Renal cortical epithelial cell (primary cell): Measurements from ENCODE around the gene ZNF468. TPM values are rescaled to one million over a fixed set of nuclear protein-coding genes. Genes with fewer than 3 reads are reported as not detected.
A peak's percentile ranks its signal among the peaks of the same experiment; 100 is the strongest.
"Not testable (repeated sequence)": the region's sequence is repeated elsewhere in the genome, so short reads cannot be mapped to it uniquely, and the experiment has no call there.

ENCODE experiments used
- DNase-seq: peaks from one replicate; pipeline ENCODE4 v3.0.0-alpha.2; 2011; ENCODE audit warnings: low read depth
- total RNA-seq: library from RNA; depleted of rRNA; stranded (reverse); fragments of >200 nt; gene quantifications from 2 replicates; pipeline ENCODE4 v1.2.3, GENCODE V29; 2014

The ZNF468 gene
- total RNA-seq, 1 donor from 2014 or later = 61.2 TPM

DNA sequence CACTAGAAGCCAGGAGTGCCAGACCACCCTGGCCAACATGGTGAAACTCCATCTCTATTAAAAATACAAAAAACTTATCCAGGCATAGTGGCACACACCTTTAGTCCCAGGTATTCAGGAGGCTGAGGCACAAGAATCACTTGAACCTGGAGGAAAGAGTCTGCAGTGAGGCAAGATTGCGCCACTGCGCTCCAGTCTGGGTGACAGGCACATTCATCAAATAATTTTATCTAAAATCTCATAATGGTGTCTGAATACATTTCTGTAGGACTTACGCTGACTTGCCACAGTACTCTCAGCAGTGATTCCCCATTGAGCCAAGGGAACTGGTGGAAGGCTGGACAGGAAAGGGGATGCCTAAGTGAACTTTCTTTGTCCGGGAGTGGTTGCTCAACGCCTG lies 31.7 kb downstream of the ZNF468 start:
- no peak for DNase-seq

DNA sequence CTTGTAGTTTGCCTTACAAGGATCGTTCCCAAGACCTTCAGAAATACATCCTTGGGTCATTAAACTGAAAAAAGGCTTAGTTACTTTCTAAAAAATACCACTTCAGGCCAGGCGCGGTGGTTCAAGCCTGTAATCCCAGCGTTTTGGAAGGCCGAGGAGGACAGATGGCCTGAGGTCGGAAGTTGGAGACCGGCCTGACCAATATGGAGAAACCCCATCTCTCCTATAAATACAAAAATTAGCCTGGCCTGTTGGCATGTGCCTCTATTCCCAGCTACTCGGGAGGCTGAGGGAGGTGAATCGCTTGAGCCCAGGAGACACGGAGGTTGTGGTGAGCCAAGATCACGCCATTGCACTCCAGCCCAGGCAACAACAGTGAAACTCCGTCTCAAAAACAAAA lies 33.7 kb downstream of the ZNF468 start:
- no peak for DNase-seq

DNA sequence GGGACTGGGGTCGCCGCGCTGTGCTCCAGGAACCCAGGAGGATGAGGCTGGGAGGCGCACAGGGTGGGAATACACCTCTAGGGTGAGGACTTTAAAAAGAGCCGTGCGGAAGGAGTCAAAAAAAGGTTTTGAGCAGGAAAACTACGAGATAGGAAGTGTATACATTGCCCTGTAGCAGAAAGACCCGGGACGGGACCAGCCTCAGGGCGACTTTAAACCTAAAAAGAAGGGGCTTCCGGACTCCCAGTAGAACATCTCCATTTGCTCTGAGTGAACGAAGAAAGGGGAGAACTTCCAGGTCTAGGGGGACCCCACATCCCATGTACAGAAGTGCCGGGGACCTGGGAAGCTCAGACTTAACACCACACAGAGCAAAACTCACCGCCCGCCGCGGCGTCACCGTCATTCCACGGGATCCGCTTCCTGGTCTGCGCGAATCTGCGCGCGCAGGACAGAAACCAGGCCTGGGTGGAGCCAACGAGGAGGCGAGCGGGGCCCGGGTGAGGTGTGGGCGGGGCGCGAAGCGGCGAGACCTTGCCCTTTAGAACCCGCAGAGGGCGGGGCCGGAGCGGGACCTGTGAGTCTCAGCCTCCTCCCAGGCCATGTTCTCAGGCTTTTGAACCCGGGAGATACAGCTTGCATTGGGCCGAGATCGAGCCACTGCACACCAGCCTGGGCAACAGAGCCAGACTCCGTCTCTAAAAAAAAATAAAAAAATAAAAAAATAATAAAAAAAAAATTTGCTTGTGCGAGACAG lies 36.0 kb downstream of the ZNF468 start, which contains the start of gene ZNF28:
Gene ZNF28 (minus strand): TSS at position 430 of the 757 bp plus-strand sequence. CDS start 3,675 bp downstream, outside the sequence.
- DNase-seq = peak; percentile 10

DNA sequence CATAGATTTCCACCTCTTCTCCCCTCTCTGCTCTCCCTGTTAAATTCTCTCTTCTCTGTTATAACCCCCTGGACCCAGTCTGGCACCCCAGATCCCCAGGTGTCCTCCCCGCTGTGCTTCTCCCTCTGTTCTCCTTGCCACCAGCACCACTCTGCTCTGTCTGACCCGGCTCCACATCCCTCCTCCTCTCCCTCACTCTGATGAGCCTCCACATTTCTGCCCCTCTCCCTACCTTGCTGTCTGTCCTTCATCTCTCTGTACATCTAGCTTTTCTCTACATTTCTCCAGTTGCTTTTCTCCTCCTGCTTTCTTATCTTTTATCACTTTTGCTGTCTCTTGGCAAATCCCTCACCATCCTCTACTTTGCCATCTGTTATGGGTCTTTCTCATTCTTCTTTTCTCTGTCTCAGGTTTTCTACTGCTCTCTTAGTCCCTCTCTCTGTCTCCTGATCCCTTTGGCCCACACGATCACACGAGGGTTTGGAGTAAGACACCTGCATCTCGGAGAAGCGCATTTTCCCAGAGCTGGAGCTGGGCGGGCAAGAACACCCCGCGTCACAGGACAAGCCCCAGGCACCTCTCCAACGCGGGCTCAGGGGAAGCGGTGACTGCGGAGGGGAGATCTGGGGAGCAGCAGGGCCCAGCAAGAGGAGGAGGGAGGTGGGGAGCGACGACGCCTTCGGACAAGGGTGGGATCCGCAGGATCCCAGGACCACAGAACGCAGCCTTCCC lies 36.8 kb downstream of the ZNF468 start:
- not testable (repeated sequence) for DNase-seq

DNA sequence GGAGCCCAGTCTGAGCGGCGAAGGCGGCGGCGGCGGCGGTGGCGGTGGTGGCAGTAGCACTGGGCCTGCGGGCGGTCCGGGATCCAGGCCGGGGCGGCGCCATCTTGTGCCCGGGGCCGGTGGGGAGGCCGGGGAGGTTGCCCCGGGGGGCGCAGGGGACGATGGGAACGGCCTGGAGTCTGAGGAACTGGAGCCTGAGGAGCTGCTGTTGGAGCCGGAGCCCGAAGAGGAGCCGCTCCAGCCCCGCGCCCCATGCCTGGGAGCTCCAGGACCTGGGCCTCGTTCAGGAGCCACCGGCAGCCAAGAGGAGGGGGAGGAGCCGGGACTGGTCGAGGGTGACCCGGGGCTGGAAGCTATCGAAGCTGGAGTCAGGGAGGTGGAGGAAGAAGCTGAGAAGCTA lies 47.6 kb downstream of the ZNF468 start:
- DNase-seq = no peak

DNA sequence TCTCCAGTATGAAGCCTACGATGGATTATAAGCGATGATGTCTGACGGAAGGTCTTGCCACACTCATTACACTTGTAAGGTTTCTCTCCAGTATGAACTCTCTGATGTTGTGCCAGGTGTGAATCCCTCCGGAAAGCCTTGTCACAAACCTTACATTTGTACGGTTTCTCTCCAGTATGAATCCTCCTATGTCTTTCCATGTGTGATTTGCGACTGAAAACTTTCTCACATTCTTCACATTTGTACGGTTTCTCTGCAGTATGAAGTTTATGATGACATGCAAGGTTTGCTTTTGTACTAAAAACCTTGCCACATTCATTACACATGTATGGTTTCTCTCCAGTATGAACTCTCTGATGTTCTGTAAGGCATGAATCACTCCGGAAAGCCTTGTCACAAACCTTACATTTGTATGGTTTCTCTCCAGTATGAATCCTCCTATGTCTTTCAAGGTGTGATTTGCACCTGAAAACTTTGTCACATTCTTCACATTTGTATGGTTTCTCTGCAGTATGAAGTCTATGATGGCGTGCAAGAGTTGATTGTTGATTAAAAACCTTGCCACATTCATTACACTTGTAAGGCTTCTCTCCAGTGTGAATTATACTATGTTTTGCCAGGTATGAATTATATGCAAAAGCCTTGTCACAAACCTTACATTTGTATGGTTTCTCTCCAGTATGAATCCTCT lies 57.3 kb downstream of the ZNF468 start:
- DNase-seq = not testable (repeated sequence)

DNA sequence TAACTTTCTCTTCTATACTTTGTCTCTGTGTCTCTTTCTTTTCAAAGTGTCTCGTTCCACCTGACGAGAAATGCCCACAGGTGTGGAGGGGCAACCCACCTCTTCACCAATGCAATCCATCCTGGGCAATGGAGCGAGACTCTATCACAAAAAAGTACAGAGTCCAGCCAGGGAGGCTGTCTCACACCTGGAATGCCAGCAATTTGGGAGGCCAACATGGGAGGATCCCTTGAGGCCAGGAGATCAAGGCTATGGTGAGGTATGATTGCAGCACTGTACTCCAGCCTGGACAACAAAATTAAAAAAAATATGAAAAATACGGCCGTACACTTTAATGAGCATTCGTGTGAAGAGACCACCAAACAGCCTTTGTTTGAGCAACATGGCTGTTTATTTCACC lies 68.0 kb downstream of the ZNF468 start:
- DNase-seq = no peak

Other genes with a start within 250 kb of the ZNF468 start
- gene ZNF83, start 219.3 kb downstream of the ZNF468 start, total RNA-seq = 68.8 and 165 TPM in 2 replicates
- 27.4 and 77.3 TPM in 2 replicates for gene ZNF611, start 122.6 kb downstream of the ZNF468 start, total RNA-seq
- gene ZNF600, start 70.8 kb downstream of the ZNF468 start, total RNA-seq = 10.2 and 10.8 TPM in 2 replicates
- 36.5 and 57.1 TPM in 2 replicates for gene ZNF28, start 36.0 kb downstream of the ZNF468 start, total RNA-seq
- 38.1 and 40.3 TPM in 2 replicates for gene ZNF320, start 40.0 kb upstream of the ZNF468 start, total RNA-seq
- 24.7 and 80.5 TPM in 2 replicates for gene ZNF888, start 65.8 kb upstream of the ZNF468 start, total RNA-seq
- gene ZNF816, start 105.3 kb upstream of the ZNF468 start, total RNA-seq = 27.8 and 28.3 TPM in 2 replicates
- gene ERVV-1, start 156.3 kb upstream of the ZNF468 start, total RNA-seq = 1.4 TPM in 1 of 2 replicates, not detected in the other
- gene ERVV-2, start 187.1 kb upstream of the ZNF468 start, total RNA-seq = 0.05 and 0.87 TPM in 2 replicates
- gene ZNF160, start 245.8 kb upstream of the ZNF468 start, total RNA-seq = 23.4 and 61.3 TPM in 2 replicates